GM13977 (cell line): ENCODE measurements around the gene SHANK3.

ENCODE experiments used
- DNase-seq: peaks from one replicate; pipeline ENCODE4 v3.0.0; 2012; ENCODE audit warnings: low spot score
- in situ Hi-C: fragments of 300-500 bp; cut with MboI; formaldehyde crosslinking; loops from one replicate; pipeline ENCODE4 v1.12.0; 2022; ENCODE audit warnings: low sequenced_read_pairs, low pct_unique_long_range_greater_than_20kb, mixed read lengths, inconsistent platforms; ENCODE audit not compliant: unreplicated experiment
- TF ChIP-seq, protein P1 (sequence below): IDR thresholded peaks from 2 replicates; pipeline ENCODE4 v1.5.1; 2012; ENCODE audit warnings: mild to moderate bottlenecking, control low read depth; ENCODE audit not compliant: insufficient read depth; ENCODE audit errors: extremely low read depth, missing control alignments

Gene SHANK3

DNA sequence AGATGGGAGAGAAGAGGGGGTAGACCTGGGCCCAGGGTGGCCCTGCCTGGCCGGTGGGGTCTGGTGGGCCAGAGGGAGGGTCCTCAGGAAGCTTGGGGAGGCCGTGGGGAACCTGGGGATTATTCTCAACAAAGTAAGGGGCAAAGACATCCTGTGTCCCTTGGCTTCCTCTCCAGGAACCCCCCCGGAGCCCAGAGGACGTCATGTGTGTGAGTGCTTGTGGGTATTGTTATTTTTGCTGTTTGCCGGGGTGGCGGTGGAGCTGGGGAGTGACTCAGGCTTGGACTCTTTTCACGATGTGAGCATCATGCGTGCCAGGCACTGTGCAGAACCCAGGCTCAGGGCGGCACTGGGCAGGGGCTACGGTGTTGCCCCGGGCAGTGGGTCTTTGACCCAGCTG lies 982 bp upstream of the SHANK3 start:
- in situ Hi-C loops: no loop called here
- TF ChIP-seq, protein P1, sequence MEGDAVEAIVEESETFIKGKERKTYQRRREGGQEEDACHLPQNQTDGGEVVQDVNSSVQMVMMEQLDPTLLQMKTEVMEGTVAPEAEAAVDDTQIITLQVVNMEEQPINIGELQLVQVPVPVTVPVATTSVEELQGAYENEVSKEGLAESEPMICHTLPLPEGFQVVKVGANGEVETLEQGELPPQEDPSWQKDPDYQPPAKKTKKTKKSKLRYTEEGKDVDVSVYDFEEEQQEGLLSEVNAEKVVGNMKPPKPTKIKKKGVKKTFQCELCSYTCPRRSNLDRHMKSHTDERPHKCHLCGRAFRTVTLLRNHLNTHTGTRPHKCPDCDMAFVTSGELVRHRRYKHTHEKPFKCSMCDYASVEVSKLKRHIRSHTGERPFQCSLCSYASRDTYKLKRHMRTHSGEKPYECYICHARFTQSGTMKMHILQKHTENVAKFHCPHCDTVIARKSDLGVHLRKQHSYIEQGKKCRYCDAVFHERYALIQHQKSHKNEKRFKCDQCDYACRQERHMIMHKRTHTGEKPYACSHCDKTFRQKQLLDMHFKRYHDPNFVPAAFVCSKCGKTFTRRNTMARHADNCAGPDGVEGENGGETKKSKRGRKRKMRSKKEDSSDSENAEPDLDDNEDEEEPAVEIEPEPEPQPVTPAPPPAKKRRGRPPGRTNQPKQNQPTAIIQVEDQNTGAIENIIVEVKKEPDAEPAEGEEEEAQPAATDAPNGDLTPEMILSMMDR: no peak
- DNase-seq: peak; percentile 30

DNA sequence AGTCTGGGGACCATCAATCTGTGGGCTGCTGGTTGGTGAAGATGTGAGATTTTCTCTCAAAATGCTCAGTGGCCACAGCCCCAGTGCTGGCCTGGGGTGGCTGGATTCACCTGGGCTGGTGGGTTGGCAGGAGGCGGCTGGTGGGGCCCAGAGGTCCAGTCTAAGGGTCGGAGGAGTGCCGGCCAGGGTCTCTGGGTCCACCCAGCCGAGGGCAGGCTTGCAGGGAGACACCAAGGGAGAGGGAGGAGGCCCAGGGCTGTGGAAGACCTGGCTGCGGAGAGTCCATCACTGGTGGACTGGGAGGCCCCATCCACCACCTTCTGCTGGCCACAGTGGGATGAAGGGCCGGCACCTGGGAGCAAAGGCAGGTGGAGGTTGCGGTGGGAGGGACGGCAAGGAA lies 582 bp upstream of the SHANK3 start:
- no peak for DNase-seq
- in situ Hi-C loops: no loop called here
- TF ChIP-seq, protein P1: no peak

DNA sequence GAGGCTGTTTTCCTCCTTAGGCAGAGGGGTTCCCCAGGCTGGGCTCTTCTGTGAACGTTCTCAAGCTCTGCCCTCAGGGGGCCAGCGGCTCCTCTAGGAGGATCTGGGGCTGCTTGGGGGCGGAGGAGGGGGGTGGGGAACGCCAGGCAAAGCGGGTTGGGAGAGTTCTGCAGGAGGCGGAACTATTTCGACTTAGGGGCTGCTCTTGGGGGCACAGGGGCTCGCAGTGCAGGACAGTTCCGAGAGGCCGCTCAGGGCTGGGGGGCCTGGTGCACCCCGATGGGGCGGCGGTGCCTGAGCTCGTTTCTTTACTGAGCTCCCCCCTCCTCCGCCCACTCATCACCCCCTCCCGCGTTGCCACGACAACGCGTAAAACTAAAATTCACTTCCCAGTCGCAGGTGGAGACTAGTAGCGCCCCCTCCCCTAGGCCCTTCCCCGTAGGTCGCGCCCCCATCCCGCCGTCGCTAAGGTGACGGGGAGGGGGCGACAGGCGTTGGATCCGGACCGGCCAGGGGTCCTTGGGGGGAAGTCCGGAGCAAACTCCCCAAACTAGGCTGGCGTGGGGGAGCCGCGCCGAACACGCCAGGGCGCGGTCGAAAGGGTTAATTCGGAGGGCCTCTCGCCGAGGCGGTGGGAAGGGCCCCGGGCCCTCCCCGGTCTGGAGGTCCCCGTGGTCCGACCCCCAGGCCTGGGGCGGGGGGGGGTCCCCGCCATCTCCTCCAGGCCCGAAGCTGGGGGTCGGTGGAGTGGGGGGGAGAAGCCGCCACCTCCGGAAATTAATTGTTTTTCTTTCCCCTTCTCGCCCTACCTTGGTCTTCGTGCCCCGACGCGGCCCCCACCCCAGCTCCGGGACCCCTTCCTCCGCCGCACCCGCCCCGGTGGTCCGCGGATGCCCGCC lies 857 bp downstream of the SHANK3 start:
- DNase-seq: peak; percentile 53
- TF ChIP-seq, protein P1: no peak
- in situ Hi-C loops: no loop called here

DNA sequence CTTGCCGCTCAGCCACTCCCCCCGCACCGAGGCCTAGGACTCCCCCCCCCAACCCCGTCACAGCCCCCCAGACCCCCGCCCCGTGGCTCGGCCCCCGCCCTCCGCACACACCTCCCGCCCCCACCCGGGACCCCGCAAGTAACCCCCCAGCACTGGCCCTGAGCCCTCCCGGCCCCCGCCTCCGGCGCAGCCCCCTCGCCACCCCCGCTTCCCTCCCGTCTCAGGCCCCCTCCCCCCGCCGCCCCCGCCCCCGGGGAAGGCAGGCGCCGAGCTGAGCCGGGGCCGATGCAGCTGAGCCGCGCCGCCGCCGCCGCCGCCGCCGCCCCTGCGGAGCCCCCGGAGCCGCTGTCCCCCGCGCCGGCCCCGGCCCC lies 1.5 kb downstream of the SHANK3 start:
- TF ChIP-seq, protein P1: no peak
- DNase-seq: peak; percentile 37
- in situ Hi-C loops: no loop called here

DNA sequence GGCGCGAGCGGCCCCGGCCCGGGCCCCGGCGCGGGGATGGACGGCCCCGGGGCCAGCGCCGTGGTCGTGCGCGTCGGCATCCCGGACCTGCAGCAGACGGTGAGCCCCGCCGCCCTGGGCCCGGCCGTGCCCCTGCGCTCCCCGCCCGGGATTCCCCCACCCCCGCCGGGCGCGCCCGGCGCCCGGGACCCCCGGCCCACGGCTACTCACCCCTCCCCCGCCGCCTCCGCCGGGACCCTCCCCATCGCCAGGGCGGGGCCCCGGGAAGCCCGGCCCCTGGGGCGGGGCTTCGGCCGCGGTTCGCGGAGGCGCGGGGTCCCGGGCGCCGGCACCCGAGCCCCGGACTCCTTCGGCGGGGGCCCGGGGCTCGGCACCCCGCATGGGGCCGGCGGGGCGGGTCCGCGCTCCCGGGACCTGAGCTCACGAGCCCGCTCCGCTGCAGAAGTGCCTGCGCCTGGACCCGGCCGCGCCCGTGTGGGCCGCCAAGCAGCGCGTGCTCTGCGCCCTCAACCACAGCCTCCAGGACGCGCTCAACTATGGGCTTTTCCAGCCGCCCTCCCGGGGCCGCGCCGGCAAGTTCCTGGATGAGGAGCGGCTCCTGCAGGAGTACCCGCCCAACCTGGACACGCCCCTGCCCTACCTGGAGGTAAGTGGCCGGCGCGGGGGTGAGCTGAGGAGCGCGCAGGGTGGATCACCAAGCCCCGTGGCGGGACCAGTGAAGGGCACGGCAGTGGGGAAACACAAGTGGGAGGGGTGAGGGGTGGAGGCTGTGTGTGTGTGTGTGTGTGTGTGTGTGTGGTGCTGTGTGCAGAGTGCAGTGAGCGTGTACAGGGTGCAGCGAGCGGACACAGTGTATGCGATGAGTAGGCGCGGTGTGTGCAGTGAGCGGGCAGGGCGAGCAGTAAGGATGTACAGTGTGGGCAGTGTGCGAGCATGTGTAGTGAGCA lies 2.3 kb downstream of the SHANK3 start:
- peak; percentile 54 for DNase-seq
- TF ChIP-seq, protein P1: no peak
- in situ Hi-C loops: no loop called here

DNA sequence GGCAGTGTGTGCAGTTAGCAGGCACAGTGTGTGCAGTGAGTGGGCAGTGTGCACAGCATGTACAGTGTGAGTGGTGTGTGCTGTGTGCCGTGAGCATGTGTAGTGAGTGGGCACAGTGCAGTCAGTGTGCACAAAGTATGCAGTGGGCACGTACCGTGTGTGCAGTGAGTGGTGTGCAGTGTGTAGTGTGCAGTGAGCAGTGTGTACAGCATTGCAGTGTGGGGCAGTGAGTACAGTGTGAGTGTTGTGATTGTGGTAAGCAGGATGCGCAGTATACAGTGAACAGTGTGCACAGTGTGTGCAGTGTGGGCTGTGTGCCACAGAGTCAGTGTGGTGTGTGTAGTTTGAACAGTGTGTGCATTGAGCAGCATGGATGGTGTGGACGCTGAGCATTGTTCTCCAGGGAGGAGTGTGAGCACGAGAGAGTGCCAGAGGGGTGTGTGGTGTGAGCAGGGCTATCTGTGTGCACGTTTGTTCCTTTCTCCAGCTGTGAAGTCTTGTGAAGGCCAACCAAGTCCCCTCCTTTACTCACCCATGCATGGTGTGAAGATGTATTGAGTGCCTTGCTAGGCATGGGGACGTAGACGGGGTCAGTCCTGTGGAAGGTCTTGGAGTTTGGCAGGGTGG lies 3.0 kb downstream of the SHANK3 start:
- peak; percentile 29 for DNase-seq
- in situ Hi-C loops: no loop called here
- TF ChIP-seq, protein P1: no peak
